ENCODE data around the gene ZNF280D.

The ZNF280D gene

GRCh38 chr15:56737791-56738190 lies 4.5 kb upstream of the ZNF280D start:
- no peak for TF ChIP-seq EZH2phosphoT487 (IDR thresholded peaks at IDR 0.05; ENCODE audit: low read depth)
- TF ChIP-seq, protein P1, sequence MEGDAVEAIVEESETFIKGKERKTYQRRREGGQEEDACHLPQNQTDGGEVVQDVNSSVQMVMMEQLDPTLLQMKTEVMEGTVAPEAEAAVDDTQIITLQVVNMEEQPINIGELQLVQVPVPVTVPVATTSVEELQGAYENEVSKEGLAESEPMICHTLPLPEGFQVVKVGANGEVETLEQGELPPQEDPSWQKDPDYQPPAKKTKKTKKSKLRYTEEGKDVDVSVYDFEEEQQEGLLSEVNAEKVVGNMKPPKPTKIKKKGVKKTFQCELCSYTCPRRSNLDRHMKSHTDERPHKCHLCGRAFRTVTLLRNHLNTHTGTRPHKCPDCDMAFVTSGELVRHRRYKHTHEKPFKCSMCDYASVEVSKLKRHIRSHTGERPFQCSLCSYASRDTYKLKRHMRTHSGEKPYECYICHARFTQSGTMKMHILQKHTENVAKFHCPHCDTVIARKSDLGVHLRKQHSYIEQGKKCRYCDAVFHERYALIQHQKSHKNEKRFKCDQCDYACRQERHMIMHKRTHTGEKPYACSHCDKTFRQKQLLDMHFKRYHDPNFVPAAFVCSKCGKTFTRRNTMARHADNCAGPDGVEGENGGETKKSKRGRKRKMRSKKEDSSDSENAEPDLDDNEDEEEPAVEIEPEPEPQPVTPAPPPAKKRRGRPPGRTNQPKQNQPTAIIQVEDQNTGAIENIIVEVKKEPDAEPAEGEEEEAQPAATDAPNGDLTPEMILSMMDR (IDR thresholded peaks at IDR 0.05; ENCODE audit: low read depth, low read length): no peak
- Histone ChIP-seq H3K9ac (ENCODE audit: low read length) (no peak overlapping the region), H2AFZ (ENCODE audit: low read depth, low read length) (no peak overlapping the region), H3K79me2 (ENCODE audit: low read length) (no peaks in the 10 kb centered on the region), H3K27ac (ENCODE audit: low read length) (no peak overlapping the region), H3K9me3 (ENCODE audit: insufficient read depth, low read length) (no peaks in the 10 kb centered on the region), H3K27me3 (ENCODE audit: low read depth, low read length) (peaks cover 4% of the 10 kb centered on the region; the same call in 1 of the 2 replicates), H3K4me2 (ENCODE audit: low read length) (no peak overlapping the region), H3K4me3 (ENCODE audit: low read length) (no peak overlapping the region), H3K36me3 (replicated peaks; ENCODE audit: low read depth, low read length) (no peaks in the 10 kb centered on the region), H3K4me1 (ENCODE audit: low read length) (peaks cover 3% of the 10 kb centered on the region; the same call in 1 of the 2 replicates), H4K20me1 (ENCODE audit: insufficient read depth, low read length) (no peaks in the 10 kb centered on the region)

DNA sequence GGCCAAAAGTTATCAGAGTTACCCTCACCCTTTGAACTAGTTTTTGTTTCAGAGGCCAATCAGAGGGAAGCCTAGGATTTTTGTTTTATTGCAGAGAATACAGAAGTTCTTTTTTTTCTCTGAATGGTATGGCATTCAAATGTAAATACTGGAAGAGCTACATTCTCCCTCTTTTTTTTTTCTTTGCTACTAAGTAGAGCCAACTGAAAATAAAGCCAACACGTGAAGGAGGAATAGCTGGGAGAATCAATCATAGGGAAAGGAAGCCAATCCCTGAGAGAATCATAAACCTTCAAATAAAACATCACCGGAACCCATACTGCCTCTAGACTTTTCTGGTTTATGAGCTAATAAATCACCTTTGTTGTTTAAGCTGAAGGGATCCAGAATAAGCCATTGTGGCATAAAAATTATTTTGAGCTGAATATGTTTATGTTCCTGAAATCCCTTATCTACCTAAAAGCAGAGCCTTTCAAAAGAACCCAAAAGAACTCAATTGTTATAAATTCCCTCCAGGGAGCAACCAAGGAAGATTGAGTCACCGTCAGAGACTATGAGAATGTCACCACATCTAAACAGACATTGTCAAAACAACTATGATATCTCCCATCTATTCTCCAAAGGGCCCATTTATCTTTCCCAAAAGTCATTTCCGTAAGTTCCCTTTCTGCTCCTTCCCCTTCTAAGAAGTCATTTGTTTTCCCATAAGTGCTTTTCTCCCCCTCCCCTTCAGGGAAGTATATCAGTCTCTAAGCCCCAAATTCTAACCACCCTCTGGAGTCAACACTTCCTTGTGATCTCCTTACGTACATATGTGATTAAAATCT lies 3.8 kb upstream of the ZNF280D start:
- Histone ChIP-seq H3K27ac (ENCODE audit: low read length) (no peak overlapping the region), H3K9ac (ENCODE audit: low read length) (no peak overlapping the region), H3K4me1 (ENCODE audit: low read length) (peaks cover 6% of the 10 kb centered on the region), H3K79me2 (ENCODE audit: low read length) (peaks cover 7% of the 10 kb centered on the region), H3K9me3 (ENCODE audit: insufficient read depth, low read length) (no peaks in the 10 kb centered on the region), H2AFZ (ENCODE audit: low read depth, low read length) (no peak overlapping the region), H3K4me2 (ENCODE audit: low read length) (no peak overlapping the region), H3K4me3 (ENCODE audit: low read length) (no peak overlapping the region), H3K36me3 (replicated peaks; ENCODE audit: low read depth, low read length) (no peaks in the 10 kb centered on the region), H3K27me3 (ENCODE audit: low read depth, low read length) (peaks cover 4% of the 10 kb centered on the region; the same call in 1 of the 2 replicates), H4K20me1 (ENCODE audit: insufficient read depth, low read length) (no peaks in the 10 kb centered on the region)
- TF ChIP-seq EZH2phosphoT487 (IDR thresholded peaks at IDR 0.05; ENCODE audit: low read depth): no peak
- TF ChIP-seq, protein P1 (IDR thresholded peaks at IDR 0.05; ENCODE audit: low read depth, low read length): no peak

GRCh38 chr15:56736308-56736707 lies 3.0 kb upstream of the ZNF280D start:
- TF ChIP-seq EZH2phosphoT487 (IDR thresholded peaks at IDR 0.05; ENCODE audit: low read depth): no peak
- TF ChIP-seq, protein P1 (IDR thresholded peaks at IDR 0.05; ENCODE audit: low read depth, low read length): no peak
- no peak overlapping the region for H2AFZ ChIP-seq (ENCODE audit: low read depth, low read length)

GRCh38 chr15:56735589-56735988 lies 2.3 kb upstream of the ZNF280D start:
- H3K4me3 ChIP-seq (ENCODE audit: low read length): no peak overlapping the region
- H3K9ac ChIP-seq (ENCODE audit: low read length): no peak overlapping the region
- H3K27me3 ChIP-seq (ENCODE audit: low read depth, low read length): peaks cover 4% of the 10 kb centered on the region; the same call in 1 of the 2 replicates
- H3K36me3 ChIP-seq (replicated peaks; ENCODE audit: low read depth, low read length): peaks cover 2% of the 10 kb centered on the region
- H2AFZ ChIP-seq (ENCODE audit: low read depth, low read length): no peak overlapping the region
- TF ChIP-seq, protein P1 (IDR thresholded peaks at IDR 0.05; ENCODE audit: low read depth, low read length): no peak
- no peak for TF ChIP-seq EZH2phosphoT487 (IDR thresholded peaks at IDR 0.05; ENCODE audit: low read depth)
- peaks cover 13% of the 10 kb centered on the region for H3K4me1 ChIP-seq (ENCODE audit: low read length)
- H3K4me2 ChIP-seq (ENCODE audit: low read length): no peak overlapping the region
- no peak overlapping the region for H3K27ac ChIP-seq (ENCODE audit: low read length)
- no peaks in the 10 kb centered on the region for H3K9me3 ChIP-seq (ENCODE audit: insufficient read depth, low read length)
- H3K79me2 ChIP-seq (ENCODE audit: low read length): peaks cover 22% of the 10 kb centered on the region
- no peaks in the 10 kb centered on the region for H4K20me1 ChIP-seq (ENCODE audit: insufficient read depth, low read length)

More at GRCh38 chr15:56736308-56736707, 3.0 kb upstream of the ZNF280D start:
- H3K9ac ChIP-seq (ENCODE audit: low read length): no peak overlapping the region
- H3K27ac ChIP-seq (ENCODE audit: low read length): no peak overlapping the region
- H3K4me1 ChIP-seq (ENCODE audit: low read length): peaks cover 13% of the 10 kb centered on the region
- peaks cover 4% of the 10 kb centered on the region; the same call in 1 of the 2 replicates for H3K27me3 ChIP-seq (ENCODE audit: low read depth, low read length)
- no peaks in the 10 kb centered on the region for H3K36me3 ChIP-seq (replicated peaks; ENCODE audit: low read depth, low read length)
- H3K9me3 ChIP-seq (ENCODE audit: insufficient read depth, low read length): no peaks in the 10 kb centered on the region
- no peaks in the 10 kb centered on the region for H4K20me1 ChIP-seq (ENCODE audit: insufficient read depth, low read length)
- no peak overlapping the region for H3K4me2 ChIP-seq (ENCODE audit: low read length)
- peaks cover 15% of the 10 kb centered on the region for H3K79me2 ChIP-seq (ENCODE audit: low read length)
- no peak overlapping the region for H3K4me3 ChIP-seq (ENCODE audit: low read length)

All from OCI-LY3 (cell line).